Gastrocnemius medialis (tissue), 4 donors: ENCODE measurements around the gene CMTM1. TPM values are rescaled to one million over a fixed set of nuclear protein-coding genes. Genes with fewer than 3 reads are reported as not detected.
"Not testable (repeated sequence)": the region's sequence is repeated elsewhere in the genome, so short reads cannot be mapped to it uniquely, and the experiment has no call there.

Experiments used
- ATAC-seq, 2 donors: fragments of 150-250 bp; one replicate each; pipeline ENCODE4 v1.9.1; 2016
- DNase-seq, 2 donors: peaks; one replicate each; pipeline ENCODE4 v3.0.0-alpha.2; 2019
- H3K27ac ChIP-seq, 4 donors: fragments of 200-600 bp; sonication (generic); 1 replicate in 1 of 4; 2 replicates in 3 of 4; pipeline ENCODE4 v1.5.1; 2016 to 2018; ENCODE audit warnings: mild to moderate bottlenecking in 2 of 4, moderate library complexity in 1 of 4
- H3K27me3 ChIP-seq, 3 donors: fragments of 200-600 bp; sonication (generic) in 2 of 3; 1 replicate in 1 of 3; 2 replicates in 2 of 3; pipeline versions ENCODE4 v1.5.1 to v1.6.0; 2016 to 2019; ENCODE audit warnings: mild to moderate bottlenecking in 1 of 3, moderate library complexity in 1 of 3
- H3K36me3 ChIP-seq, 2 donors: fragments of 200-600 bp; sonication (generic) in 1 of 2; one replicate each; pipeline ENCODE4 v1.5.1; 2017 to 2018
- H3K4me1 ChIP-seq, 2 donors: fragments of 200-600 bp; sonication (generic) in 1 of 2; one replicate each; pipeline ENCODE4 v1.5.1; 2016 to 2017; ENCODE audit warnings: mild to moderate bottlenecking in 2 of 2
- H3K4me3 ChIP-seq, 4 donors: fragments of 200-600 bp; sonication (generic) in 3 of 4; 1 replicate in 1 of 4; 2 replicates in 3 of 4; pipeline ENCODE4 v1.5.1; 2016 to 2019; ENCODE audit warnings: mild to moderate bottlenecking in 2 of 4
- H3K9me3 ChIP-seq, 3 donors: fragments of 200-600 bp; sonication (generic) in 2 of 3; 1 replicate in 1 of 3; 2 replicates in 2 of 3; pipeline ENCODE4 v1.5.1; 2016 to 2019
- POLR2A ChIP-seq, 2 donors: fragments of 450-650 bp; IDR thresholded peaks; one replicate each; pipeline ENCODE4 v1.6.1; 2017; ENCODE audit warnings: antibody characterized with exemption in 2 of 2, mild to moderate bottlenecking in 2 of 2, moderate library complexity in 2 of 2
- in situ Hi-C, 4 donors: fragments of 200-750 bp; cut with MboI; loops; one replicate each; pipeline versions ENCODE4 v1.15.0 to v1.8.0; 2017; ENCODE audit warnings: low sequenced_read_pairs in 4 of 4
- intact Hi-C: fragments of 100-400 bp; cut with DNase I; formaldehyde crosslinking; loops from one replicate; pipeline ENCODE4 v1.15.1; 2023; ENCODE audit warnings: low total_unique reads
- total RNA-seq, 4 donors: library from RNA; depleted of rRNA; stranded (reverse); fragments of >200 nt; gene quantifications; one replicate each; pipeline versions ENCODE4 v1.1.0 to v1.2.3, GENCODE V29; 2016
- TF ChIP-seq, protein P1 (sequence below), 5 experiments: fragments of 450-650 bp in 3 of 5; fragments of 200-600 bp in 2 of 5; sonication (generic) in 2 of 5; IDR thresholded peaks in 4 of 5; conservative IDR thresholded peaks in 1 of 5; 1 replicate in 4 of 5; 2 replicates in 1 of 5; pipeline ENCODE4 v1.5.1; 2016 to 2019; ENCODE audit warnings: antibody characterized with exemption in 5 of 5, mild to moderate bottlenecking in 3 of 5, moderate library complexity in 3 of 5

The CMTM1 gene
- total RNA-seq, 4 donors from 2014 or later, result 0.31 TPM; not detected in 3

- no peak overlapping the region for H3K4me3 ChIP-seq
- H3K36me3 ChIP-seq, result no peaks in the 10 kb centered on the region
- peaks cover 11 to 14% of the 10 kb centered on the region in 2 donors for H3K4me1 ChIP-seq
- no peaks in the 10 kb centered on the region for H3K9me3 ChIP-seq
- in situ Hi-C loops (loop anchor here in 2 of 4 donors (10.0 to 25.0 kb wide), 2 partner anchors 204 to 254 kb away; no protein-coding TSS in a partner anchor), intact Hi-C loops (loop anchor here (1.0 to 5.0 kb wide), 4 partner anchors 44 to 259 kb away; partner anchors contain the start of genes CMTM4 and DYNC1LI2)
- DNase-seq (peak; percentile 73 to 85), ATAC-seq (peak; percentile 83 to 87)
- TF ChIP-seq POLR2A (IDR thresholded peaks at IDR 0.05), result no peak
- TF ChIP-seq, protein P1, sequence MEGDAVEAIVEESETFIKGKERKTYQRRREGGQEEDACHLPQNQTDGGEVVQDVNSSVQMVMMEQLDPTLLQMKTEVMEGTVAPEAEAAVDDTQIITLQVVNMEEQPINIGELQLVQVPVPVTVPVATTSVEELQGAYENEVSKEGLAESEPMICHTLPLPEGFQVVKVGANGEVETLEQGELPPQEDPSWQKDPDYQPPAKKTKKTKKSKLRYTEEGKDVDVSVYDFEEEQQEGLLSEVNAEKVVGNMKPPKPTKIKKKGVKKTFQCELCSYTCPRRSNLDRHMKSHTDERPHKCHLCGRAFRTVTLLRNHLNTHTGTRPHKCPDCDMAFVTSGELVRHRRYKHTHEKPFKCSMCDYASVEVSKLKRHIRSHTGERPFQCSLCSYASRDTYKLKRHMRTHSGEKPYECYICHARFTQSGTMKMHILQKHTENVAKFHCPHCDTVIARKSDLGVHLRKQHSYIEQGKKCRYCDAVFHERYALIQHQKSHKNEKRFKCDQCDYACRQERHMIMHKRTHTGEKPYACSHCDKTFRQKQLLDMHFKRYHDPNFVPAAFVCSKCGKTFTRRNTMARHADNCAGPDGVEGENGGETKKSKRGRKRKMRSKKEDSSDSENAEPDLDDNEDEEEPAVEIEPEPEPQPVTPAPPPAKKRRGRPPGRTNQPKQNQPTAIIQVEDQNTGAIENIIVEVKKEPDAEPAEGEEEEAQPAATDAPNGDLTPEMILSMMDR (IDR thresholded peaks at IDR 0.05 in 4 of 5, conservative IDR thresholded peaks at IDR 0.05 in 1 of 5), result peak; percentile 67 to 94 (median 87)
- H3K27me3 ChIP-seq, result peaks cover 0 to 20% (median 11%) of the 10 kb centered on the region in 3 donors
- peak overlapping the region in 2 of 4 donors; percentile 10 to 23 for H3K27ac ChIP-seq
Measured at GRCh38 chr16:66608241-66609138, 42.3 kb downstream of the CMTM1 start.

DNA sequence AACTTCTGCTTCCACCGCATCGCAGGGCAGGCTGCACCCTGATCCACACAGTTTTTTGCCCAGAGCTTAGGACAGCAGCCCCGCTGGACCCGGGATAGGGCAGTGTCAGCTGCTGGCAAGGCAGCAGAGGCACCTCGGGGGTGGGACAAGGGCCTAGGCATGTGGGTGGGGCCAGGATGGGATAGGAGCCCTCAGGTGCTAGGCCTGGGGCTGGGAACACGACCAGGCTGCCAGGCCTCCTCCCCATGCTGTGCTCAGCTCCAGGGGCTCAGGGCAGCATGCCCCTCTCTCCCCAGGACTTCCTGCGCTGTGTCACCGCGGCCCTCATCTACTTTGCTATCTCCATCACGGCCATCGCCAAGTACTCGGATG lies 42.9 kb downstream of the CMTM1 start:
- in situ Hi-C loops (loop anchor here in 2 of 4 donors (10.0 to 25.0 kb wide), 2 partner anchors 204 to 253 kb away; no protein-coding TSS in a partner anchor), intact Hi-C loops (loop anchor here (5.0 kb wide), 2 partner anchors 43 to 88 kb away; partner anchors contain the start of gene CMTM4)
- ATAC-seq, result no peak
- no peak for TF ChIP-seq POLR2A (IDR thresholded peaks at IDR 0.05)
- TF ChIP-seq, protein P1 (IDR thresholded peaks at IDR 0.05 in 4 of 5, conservative IDR thresholded peaks at IDR 0.05 in 1 of 5), result no peak
- Histone ChIP-seq H3K36me3 (no peaks in the 10 kb centered on the region), H3K27ac (peak overlapping the region in 2 of 4 donors; percentile 10 to 23), H3K4me3 (no peak overlapping the region), H3K27me3 (peaks cover 0 to 13% (median 6%) of the 10 kb centered on the region in 3 donors), H3K9me3 (no peaks in the 10 kb centered on the region), H3K4me1 (peaks cover 5 to 10% of the 10 kb centered on the region in 2 donors)
- DNase-seq, result no peak

DNA sequence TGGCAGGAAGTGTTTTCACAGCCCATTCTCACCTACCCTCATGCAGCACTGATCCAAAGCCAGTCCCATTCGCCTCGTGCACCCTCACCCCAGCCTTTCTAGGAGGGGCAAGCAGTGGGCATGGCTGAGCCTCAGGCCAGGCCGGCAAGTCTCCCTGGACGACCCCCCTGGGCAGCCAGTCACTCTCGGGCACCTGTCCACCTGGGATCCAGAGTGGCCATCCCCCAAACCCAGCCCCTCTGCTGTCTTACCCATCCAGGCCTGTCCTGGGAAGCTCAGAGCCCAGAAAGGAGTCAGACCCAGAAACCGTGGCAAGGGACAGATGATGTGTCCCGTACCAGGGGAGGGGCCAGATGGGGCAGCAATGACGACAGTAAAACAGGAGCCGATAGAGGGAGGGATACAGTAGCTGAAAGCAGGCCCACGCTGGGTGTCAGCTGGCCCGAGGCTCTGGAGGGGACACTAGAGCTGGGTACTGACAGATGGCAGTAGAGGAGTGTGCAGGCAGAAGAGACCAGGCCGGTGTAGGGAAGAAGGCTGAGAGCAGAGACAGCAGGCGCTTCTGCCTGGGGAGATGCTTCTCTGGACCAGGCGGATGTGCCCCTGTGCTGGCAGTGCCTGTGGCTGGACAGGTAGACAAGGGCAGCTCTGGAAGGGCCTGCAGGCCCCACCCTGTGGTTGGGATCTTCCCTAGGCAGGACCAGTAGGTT lies 44.0 kb downstream of the CMTM1 start:
- no peak overlapping the region for H3K27ac ChIP-seq
- DNase-seq (no peak), ATAC-seq (no peak)
- H3K4me1 ChIP-seq, result peaks cover 5 to 8% of the 10 kb centered on the region in 2 donors
- in situ Hi-C loops, result loop anchor here in 1 of 4 donors (25.0 kb wide), 1 partner anchor 252 kb away; no protein-coding TSS in a partner anchor
- TF ChIP-seq, protein P1 (IDR thresholded peaks at IDR 0.05 in 4 of 5, conservative IDR thresholded peaks at IDR 0.05 in 1 of 5), result no peak
- no peak for TF ChIP-seq POLR2A (IDR thresholded peaks at IDR 0.05)
- H3K4me3 ChIP-seq, result no peak overlapping the region
- no peaks in the 10 kb centered on the region for H3K9me3 ChIP-seq
- intact Hi-C loops, result no loop called here
- H3K27me3 ChIP-seq, result peaks cover 0 to 4% (median under 1%) of the 10 kb centered on the region in 3 donors
- H3K36me3 ChIP-seq, result no peaks in the 10 kb centered on the region

DNA sequence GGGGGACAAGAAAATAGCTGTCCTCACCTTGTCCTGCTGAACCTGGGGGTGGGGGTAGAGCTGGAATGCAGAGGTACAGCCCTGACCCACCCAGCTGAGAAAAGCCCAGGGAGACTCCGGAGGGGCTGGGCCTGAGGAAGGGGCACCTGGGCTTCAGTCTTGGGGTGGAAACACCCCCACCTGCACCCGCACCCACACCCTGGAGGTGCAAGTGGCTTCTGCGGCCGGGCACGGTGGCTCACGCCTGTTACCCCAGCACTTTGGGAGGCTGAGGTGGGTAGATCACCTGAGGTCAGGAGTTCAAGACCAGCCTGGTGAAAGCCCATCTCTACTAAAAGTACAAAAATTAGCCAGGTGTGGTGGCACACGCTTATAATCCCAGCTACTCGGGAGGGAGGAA lies 45.7 kb downstream of the CMTM1 start:
- intact Hi-C loops, H3K4me1 ChIP-seq, H3K4me3 ChIP-seq, ATAC-seq, H3K27me3 ChIP-seq, H3K9me3 ChIP-seq, H3K36me3 ChIP-seq, DNase-seq, H3K27ac ChIP-seq: not testable (repeated sequence)
- in situ Hi-C loops, result loop anchor here in 1 of 4 donors (25.0 kb wide), 1 partner anchor 250 kb away; no protein-coding TSS in a partner anchor
